K562 (cell line): ENCODE measurements around the gene TOM1L1.

ENCODE experiments used
- ETV5 ChIP-seq: sonication (generic); formaldehyde crosslinking; IDR thresholded peaks from 2 replicates; pipeline ENCODE4 v1.4.0; 2020; ENCODE audit warnings: low read depth, mild to moderate bottlenecking, missing genetic modification reagents
- FOXA3 ChIP-seq, 2 experiments: fragments of 450-650 bp in 1 of 2; sonication (generic) in 1 of 2; formaldehyde crosslinking; IDR thresholded peaks in 1 of 2; conservative IDR thresholded peaks in 1 of 2; 2 replicates each; pipeline versions ENCODE4 v1.4.0 to v1.8.0; 2020 to 2022; ENCODE audit warnings: mild to moderate bottlenecking in 2 of 2, missing genetic modification reagents in 1 of 2
- KLF10 ChIP-seq: fragments of 250-450 bp; sonication (Bioruptor Pico); IDR thresholded peaks from 2 replicates; pipeline ENCODE4 v1.6.1; 2021; ENCODE audit warnings: matching md5 sums
- NBN ChIP-seq: fragments of 450-650 bp; IDR thresholded peaks from 2 replicates; pipeline ENCODE4 v1.6.1; 2016; ENCODE audit warnings: low read depth, mild to moderate bottlenecking
- NR3C1 ChIP-seq: sonication (generic); formaldehyde crosslinking; IDR thresholded peaks from 2 replicates; pipeline ENCODE4 v1.8.1; 2022; ENCODE audit warnings: missing genetic modification reagents
- POLR2AphosphoS5 ChIP-seq: IDR thresholded peaks from 2 replicates; pipeline ENCODE4 v1.6.1; 2011; ENCODE audit warnings: mild to moderate bottlenecking, low read depth, low read length, moderate library complexity; ENCODE audit not compliant: control insufficient read depth, insufficient read depth
- ZNF274 ChIP-seq: IDR thresholded peaks from 2 replicates; pipeline ENCODE4 v1.6.1; 2011; ENCODE audit warnings: low read depth, mild to moderate bottlenecking, low read length, moderate library complexity, borderline replicate concordance
- TF ChIP-seq, protein P1 (sequence below): fragments of 450-650 bp; IDR thresholded peaks from 2 replicates; pipeline ENCODE4 v1.6.1; 2018; ENCODE audit not compliant: partially characterized antibody
- TF ChIP-seq, protein P2 (sequence below): fragments of 250-450 bp; sonication (Bioruptor Pico); IDR thresholded peaks from 2 replicates; pipeline ENCODE4 v1.5.1; 2021; ENCODE audit warnings: mild to moderate bottlenecking
- TF ChIP-seq, protein P3 (sequence below): sonication (generic); formaldehyde crosslinking; IDR thresholded peaks from 2 replicates; pipeline ENCODE4 v1.8.1; 2022; ENCODE audit warnings: missing genetic modification reagents

DNA sequence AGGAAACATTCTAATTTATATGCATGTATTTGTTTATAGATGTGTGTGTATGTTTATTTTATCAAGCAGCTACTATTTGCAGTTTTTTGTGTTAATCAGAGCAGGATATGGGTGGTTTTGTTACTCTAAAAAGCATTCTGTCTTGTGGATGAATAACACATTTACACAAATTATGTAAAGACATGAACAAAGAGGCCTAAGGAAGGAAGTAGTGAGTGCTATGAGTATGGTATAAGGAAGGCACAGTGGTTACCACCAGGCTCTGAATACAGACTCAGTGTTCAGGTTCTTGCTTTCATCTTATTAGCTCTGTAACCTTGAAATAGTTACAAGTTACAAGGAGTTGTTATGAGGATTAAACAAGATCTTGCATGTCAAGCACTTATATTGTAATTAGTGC, 101.8 kb downstream of the TOM1L1 start:
- TF ChIP-seq, protein P1, sequence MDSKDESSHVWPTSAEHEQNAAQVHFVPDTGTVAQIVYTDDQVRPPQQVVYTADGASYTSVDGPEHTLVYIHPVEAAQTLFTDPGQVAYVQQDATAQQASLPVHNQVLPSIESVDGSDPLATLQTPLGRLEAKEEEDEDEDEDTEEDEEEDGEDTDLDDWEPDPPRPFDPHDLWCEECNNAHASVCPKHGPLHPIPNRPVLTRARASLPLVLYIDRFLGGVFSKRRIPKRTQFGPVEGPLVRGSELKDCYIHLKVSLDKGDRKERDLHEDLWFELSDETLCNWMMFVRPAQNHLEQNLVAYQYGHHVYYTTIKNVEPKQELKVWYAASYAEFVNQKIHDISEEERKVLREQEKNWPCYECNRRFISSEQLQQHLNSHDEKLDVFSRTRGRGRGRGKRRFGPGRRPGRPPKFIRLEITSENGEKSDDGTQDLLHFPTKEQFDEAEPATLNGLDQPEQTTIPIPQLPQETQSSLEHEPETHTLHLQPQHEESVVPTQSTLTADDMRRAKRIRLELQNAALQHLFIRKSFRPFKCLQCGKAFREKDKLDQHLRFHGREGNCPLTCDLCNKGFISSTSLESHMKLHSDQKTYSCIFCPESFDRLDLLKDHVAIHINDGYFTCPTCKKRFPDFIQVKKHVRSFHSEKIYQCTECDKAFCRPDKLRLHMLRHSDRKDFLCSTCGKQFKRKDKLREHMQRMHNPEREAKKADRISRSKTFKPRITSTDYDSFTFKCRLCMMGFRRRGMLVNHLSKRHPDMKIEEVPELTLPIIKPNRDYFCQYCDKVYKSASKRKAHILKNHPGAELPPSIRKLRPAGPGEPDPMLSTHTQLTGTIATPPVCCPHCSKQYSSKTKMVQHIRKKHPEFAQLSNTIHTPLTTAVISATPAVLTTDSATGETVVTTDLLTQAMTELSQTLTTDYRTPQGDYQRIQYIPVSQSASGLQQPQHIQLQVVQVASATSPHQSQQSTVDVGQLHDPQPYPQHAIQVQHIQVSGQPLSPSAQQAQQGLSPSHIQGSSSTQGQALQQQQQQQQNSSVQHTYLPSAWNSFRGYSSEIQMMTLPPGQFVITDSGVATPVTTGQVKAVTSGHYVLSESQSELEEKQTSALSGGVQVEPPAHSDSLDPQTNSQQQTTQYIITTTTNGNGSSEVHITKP: no peak
- TF ChIP-seq, protein P2, sequence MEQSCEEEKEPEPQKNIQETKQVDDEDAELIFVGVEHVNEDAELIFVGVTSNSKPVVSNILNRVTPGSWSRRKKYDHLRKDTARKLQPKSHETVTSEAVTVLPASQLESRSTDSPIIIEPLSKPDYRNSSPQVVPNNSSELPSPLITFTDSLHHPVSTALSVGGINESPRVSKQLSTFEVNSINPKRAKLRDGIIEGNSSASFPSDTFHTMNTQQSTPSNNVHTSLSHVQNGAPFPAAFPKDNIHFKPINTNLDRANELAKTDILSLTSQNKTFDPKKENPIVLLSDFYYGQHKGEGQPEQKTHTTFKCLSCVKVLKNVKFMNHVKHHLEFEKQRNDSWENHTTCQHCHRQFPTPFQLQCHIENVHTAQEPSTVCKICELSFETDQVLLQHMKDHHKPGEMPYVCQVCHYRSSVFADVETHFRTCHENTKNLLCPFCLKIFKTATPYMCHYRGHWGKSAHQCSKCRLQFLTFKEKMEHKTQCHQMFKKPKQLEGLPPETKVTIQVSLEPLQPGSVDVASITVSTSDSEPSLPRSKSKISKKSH (CRISPR knock-in tag): no peak
- TF ChIP-seq NBN (no peak), POLR2AphosphoS5 (no peak), ZNF274 (no peak), KLF10 (CRISPR knock-in tag) (no peak), ETV5 (CRISPR knock-in tag) (no peak), FOXA3 (CRISPR knock-in tag; conservative IDR thresholded peaks at IDR 0.05 in 1 of 2, IDR thresholded peaks at IDR 0.05 in 1 of 2) (no peak), NR3C1 (CRISPR knock-in tag) (no peak)
- TF ChIP-seq, protein P3, sequence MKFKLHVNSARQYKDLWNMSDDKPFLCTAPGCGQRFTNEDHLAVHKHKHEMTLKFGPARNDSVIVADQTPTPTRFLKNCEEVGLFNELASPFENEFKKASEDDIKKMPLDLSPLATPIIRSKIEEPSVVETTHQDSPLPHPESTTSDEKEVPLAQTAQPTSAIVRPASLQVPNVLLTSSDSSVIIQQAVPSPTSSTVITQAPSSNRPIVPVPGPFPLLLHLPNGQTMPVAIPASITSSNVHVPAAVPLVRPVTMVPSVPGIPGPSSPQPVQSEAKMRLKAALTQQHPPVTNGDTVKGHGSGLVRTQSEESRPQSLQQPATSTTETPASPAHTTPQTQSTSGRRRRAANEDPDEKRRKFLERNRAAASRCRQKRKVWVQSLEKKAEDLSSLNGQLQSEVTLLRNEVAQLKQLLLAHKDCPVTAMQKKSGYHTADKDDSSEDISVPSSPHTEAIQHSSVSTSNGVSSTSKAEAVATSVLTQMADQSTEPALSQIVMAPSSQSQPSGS: no peak
